GM19452 (cell line): Measurements from ENCODE around the gene PDE8A.
"Not testable (repeated sequence)": the region's sequence is repeated elsewhere in the genome, so short reads cannot be mapped to it uniquely, and the experiment has no call there.

ENCODE experiments used
- ATAC-seq: cut with Tn5 transposase; IDR thresholded peaks from one replicate; pipeline ENCODE4 v1.9.1; 2021; ENCODE audit not compliant: unreplicated experiment

The PDE8A gene

DNA sequence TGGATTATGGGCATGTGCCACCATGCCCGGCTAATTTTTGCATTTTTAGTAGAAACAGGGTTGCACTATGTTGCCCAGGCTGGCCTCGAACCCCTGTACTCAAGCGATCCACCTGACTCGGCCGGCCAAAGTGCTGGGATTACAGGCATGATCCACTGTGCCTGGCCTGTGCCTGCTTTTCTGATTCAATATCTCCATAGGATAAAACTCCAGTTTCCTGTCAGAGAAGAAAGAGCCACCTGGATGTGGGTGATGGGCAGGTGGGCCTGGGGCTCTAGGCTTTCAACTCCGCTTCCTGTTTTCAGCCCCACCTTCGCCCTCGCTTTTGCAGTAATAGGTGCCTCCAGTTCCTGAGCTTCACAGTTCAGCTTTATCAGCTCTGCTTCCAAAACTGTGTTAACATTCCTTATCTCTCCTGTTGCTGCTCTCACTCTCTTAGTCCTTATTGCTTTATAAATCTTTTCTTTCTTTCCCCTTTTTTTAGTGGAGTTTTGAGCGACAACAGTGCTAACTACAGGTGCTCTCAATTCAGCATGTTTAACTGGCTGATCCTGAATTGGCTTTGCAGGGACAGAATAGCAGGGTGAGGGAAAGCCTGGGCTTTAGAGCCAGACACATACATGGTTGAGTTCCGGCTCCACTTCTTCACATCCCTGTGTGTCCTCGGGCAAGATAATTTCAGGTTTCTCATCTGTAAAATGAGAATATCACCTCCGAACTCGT, 21.1 kb upstream of the PDE8A start:
- no peak for ATAC-seq

GRCh38 chr15:84961114-84961452, 20.6 kb upstream of the PDE8A start:
- ATAC-seq = no peak

DNA sequence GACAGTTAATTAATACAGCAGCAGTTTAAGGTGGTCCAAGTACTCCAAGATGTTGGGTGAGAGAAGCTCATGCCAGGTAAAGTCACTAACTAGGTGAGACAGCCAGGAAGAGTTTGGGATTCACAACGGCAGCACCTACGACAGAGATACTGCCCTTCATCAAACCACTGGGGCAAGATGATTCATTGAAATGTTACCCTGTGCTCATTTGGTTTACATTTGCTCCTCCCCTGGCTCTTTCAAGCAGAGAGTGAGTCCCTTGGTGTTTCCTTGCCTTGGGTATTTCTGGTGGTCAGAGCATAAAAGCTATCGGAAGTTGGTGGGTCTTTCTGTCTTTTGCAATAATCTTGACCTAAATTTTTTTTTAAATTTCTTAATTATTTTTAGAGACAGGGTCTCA, 19.9 kb upstream of the PDE8A start:
- no peak for ATAC-seq

DNA sequence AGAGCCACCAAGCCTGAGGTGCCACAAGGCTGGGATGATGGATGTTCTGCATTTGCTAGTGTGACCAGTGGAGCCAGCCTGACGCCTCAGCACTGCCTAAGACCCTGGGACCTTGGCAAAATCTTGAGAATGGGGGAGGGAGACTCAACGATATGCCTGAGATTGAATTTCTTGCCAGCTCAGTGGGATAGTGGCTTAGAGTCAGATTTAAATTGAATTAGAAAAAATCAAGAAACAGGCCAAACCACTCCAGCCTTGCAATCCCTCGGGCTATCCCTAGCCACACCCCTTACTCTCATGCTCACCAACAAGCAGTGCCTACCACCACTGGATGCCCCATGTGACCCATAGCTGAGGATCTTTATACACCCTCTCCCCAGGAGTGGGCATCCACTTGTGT, 18.7 kb upstream of the PDE8A start:
- no peak for ATAC-seq

DNA sequence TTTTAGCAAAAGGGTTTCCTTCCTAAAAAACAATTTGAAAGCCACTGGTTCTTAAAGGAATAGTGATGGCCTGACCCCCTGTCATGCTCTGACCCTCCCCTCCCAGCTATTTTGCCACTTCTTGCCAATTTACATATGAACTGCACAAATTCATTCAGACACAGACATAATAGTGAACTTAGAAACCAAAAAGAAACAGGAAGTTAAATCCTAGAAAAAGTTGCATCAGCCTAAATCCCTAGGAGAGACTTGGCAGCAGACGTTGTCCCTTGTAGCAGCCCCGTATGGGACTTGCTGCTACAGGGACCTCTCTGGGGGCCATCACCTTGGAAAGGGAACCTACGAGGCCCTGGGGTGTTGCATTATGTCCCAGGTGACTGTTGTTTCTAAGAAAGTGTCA, 14.3 kb upstream of the PDE8A start:
- no peak for ATAC-seq

GRCh38 chr15:84968301-84968700, 13.4 kb upstream of the PDE8A start:
- no peak for ATAC-seq

DNA sequence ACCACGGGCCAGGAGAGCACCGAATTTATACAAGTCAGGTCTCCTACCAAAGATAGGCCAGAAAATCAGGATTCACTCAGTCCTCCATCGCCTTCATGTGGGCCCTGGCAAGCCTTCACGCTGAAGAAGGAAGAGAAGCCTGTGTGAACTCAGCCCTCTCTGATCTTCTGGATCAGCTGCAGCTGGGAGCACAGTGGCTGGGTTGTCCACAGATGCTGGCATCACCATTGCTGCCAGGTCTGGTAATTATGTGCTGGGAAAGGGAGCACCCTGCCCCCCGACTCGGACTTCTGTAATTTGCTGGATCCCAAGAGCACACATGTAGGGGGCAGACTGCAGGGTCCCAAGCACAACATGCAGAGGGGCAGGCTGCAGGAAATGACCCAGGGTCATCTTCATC, 12.4 kb upstream of the PDE8A start:
- ATAC-seq = no peak

GRCh38 chr15:84970843-84971242, 10.8 kb upstream of the PDE8A start:
- ATAC-seq = no peak

DNA sequence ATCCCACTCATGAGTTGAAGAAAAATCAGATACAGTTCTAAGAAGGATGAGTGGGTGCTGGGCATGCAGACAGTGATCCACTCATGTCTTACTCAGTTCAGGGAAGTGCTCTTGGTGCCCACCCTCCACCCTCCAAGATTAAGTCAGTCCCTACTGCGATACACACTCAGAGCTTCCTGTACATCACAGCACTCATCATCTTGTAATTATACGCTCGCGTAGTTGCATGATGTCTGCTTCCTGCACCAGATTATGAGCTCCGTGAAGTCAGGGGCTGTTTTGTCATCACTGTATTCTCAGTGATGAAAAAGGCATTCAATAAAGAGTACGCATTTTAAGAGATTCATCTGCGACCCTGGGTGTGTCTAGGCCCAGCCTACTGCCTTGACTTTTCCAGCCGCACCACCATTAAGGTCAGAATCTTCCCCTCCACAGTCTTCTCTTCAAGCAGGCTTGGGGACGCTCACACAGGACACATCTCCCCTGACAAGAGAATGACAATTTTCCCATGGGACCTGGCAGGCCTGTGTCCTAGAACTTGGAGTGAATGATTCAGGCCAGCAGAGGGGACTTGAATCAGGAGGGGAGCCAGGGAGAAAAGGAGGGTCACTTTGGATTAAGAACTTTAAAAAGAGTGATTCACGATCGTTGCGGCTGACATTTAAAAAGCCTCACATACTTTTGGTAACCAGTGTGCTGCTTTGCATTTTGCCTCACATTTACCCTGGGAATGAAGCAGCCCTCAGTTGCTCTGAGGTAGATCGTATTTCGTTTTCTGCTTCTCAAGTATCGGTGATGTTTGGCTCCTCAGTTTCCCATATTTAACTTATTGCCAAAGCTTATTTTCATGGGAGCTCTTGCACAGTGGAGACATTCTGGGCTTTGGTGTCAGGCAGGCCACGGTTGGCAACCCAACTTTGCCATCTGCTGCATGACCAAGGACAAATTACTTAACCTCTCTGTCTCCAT, 7.9 kb upstream of the PDE8A start:
- ATAC-seq = no peak

DNA sequence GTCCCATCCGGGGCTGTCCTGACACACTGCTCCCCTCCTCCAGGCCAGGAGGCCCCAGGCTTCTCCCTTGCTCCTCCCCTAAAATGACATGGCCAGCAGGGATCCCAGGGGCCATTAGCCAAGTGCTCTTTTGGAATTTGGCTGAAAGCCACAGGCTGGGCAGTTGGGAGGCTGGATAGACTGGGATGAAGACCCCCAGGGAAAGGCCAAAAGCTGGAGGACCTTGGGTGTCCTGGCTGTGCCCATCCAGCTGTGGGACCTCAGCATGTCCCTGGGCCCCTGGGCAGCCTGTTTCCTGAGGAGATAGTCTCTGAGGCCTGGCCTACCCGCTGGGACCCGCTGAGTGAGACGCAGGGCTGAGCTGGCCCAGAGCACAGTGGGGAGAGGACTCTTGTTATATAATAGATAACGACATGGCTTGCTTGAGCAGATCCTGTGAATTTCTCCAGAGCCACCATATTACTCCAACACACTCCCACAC, 5.7 kb upstream of the PDE8A start:
- no peak for ATAC-seq

- no peak for ATAC-seq
Observed at GRCh38 chr15:84976746-84977345, 4.8 kb upstream of the PDE8A start.

- ATAC-seq = no peak
Observed at GRCh38 chr15:84979651-84980050, 2.0 kb upstream of the PDE8A start.

GRCh38 chr15:84980196-84981053, 1.2 kb upstream of the PDE8A start:
- ATAC-seq = peak; percentile 58

DNA sequence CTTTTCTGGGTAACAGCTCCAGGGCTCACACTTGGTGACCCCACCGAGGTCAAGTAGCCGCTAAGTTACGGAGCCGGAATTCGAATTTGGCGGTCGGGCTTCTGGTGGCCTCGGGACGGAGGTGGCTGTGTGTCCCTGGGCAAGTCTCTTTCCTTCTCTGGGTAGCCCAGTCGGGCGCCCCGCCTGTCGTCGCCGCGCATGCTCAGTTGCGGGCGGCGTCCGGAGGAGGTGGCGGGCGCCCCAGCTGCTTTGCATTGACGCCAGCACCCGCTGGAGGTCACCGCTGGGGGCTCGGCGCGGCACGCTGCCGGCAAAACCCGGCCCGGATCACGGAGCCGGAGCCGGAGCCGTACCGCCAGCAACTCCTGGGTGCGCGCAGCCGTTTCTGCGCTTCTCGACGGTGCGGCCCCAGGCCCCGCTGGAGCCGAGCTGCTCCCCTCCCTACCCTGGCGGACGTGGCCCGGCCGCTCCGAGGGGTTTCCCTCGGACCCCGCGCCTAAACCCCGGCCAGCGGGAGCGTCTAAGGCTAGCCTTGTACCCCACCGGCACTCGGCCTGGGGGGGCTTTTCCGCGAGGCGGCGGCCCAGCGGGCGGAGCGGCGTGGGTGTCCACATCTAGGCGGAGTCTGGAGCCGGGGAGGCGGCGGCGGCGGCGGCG, 474 bp upstream of the PDE8A start:
- peak; percentile 63 for ATAC-seq

DNA sequence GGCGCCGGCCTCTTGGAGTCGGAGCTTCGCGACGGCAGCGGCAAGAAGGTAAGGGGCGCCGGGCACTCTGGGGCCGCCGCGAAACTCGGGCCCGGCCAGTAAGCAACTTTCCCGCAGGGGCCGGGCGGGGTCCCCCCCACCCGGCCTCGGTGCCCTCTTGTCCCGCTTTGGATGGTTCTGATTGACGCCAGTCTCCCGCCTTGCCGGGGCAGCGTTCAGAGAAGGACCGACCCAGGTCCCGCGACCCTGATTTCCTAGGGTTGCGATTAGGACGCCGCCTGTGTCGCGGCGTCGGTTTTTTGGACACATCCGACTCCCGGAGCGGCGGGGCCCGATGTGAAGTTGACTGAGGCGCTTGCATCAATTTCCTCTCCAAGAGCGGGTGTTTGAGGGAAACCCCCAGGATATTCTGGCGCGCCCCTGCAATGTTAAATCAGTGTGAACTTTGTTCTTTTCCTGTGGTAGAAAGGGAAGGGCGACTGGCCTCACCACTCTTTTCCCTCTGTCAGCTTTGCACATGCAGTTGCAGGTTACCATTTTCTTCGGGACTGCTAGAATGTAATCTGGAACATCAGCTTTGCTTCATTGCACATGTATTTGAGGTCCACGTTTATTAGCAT, 755 bp downstream of the PDE8A start:
- peak; percentile 4 for ATAC-seq

GRCh38 chr15:84983294-84983693, 1.6 kb downstream of the PDE8A start:
- ATAC-seq = no peak

- no peak for ATAC-seq
Observed at GRCh38 chr15:84983711-84984110, 2.1 kb downstream of the PDE8A start.

DNA sequence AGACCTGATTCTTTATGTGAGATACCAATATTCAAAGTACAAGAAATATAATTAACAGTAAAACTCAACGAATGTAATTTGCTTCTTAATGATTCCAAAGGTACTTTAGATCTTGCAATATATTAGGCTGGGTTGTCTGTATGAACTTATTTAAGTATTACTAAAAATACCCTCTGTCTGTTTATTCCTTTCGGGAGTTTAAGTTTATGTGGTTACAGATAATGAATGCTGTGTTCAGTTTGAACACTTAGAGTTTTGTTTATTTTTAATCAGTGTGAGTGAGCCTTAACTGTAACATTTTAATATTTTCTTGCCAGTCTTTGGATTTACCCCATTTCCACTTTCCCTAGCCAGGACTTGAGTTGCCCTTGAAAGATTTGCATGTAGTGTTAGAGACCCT, 3.5 kb downstream of the PDE8A start:
- no peak for ATAC-seq

DNA sequence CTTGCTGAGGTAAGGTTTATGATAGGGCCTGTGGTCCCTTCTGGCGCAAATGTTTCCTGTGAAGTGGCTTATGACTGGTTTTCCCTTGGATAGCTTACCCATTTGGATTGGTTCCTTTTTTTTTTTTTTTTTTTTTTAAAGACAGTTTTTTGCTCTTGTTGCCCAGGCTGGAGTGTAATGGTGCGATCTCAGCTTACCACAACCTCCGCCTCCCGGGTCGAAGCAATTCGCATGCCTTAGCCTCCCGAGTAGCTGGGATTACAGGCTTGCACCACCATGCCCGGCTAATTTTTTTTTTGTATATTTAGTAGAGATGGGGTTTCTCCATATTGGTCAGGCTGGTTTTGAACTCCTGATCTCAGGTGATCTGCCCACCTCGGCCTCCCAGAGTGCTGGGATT, 5.7 kb downstream of the PDE8A start:
- ATAC-seq = not testable (repeated sequence)
